AG09319 (cell line): ENCODE measurements around the gene HAS3.
"Not testable (repeated sequence)": the region's sequence is repeated elsewhere in the genome, so short reads cannot be mapped to it uniquely, and the experiment has no call there.

Experiments used
- DNase-seq: peaks from one replicate; pipeline ENCODE4 v3.0.0-alpha.2; 2010; ENCODE audit warnings: low read depth; ENCODE audit errors: extremely low read depth
- TF ChIP-seq, protein P1 (sequence below): IDR thresholded peaks from 2 replicates; pipeline ENCODE4 v1.5.1; 2011; ENCODE audit warnings: low read depth, mild to moderate bottlenecking, inconsistent platforms, low read length, moderate library complexity

Gene HAS3

DNA sequence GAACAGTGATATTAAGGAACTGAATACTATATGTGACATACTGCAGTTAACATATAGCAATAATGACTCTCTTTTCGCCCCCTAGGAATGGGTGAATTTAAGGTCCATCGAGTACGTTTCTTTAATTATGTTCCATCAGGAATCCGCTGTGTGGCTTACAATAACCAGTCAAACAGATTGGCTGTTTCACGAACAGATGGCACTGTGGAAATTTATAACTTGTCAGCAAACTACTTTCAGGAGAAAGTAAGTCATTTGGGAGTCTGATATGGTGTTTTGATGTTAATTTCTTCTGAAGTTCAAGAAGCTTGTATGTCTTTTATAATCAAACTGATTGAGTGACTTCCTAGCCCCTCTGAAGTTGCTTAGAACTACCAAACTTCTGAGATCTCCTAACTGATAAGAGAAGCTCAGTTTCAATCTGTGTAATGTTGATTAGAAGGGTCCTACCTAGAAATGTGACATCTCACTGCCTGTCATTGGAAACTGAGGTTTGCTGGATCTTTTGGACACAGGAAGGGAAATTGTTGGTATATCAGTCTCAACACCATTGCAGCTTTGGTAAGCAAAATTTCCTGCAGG is 28.0 kb downstream of the HAS3 start:
- DNase-seq: no peak
- TF ChIP-seq, protein P1, sequence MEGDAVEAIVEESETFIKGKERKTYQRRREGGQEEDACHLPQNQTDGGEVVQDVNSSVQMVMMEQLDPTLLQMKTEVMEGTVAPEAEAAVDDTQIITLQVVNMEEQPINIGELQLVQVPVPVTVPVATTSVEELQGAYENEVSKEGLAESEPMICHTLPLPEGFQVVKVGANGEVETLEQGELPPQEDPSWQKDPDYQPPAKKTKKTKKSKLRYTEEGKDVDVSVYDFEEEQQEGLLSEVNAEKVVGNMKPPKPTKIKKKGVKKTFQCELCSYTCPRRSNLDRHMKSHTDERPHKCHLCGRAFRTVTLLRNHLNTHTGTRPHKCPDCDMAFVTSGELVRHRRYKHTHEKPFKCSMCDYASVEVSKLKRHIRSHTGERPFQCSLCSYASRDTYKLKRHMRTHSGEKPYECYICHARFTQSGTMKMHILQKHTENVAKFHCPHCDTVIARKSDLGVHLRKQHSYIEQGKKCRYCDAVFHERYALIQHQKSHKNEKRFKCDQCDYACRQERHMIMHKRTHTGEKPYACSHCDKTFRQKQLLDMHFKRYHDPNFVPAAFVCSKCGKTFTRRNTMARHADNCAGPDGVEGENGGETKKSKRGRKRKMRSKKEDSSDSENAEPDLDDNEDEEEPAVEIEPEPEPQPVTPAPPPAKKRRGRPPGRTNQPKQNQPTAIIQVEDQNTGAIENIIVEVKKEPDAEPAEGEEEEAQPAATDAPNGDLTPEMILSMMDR: no peak

DNA sequence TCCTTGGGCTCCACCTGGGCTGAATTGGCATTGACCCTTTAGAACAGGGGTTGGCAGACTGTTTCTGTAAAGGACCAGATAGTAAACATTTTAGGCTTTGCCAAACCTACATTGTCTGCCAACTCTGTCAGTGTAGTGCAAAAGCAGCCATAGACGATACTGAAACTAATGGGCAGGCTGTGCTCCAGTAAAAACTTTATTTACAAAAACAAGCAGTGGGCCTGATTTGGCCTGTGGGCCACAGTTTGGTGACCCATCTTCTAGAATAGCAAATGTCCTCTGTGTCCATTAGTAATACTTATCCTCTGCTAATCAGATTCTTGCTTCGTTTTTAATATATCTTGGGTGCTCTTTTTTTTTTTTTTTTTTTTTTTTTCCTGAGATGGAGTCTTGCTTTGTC is 33.2 kb downstream of the HAS3 start:
- TF ChIP-seq, protein P1: no peak
- DNase-seq: no peak

DNA sequence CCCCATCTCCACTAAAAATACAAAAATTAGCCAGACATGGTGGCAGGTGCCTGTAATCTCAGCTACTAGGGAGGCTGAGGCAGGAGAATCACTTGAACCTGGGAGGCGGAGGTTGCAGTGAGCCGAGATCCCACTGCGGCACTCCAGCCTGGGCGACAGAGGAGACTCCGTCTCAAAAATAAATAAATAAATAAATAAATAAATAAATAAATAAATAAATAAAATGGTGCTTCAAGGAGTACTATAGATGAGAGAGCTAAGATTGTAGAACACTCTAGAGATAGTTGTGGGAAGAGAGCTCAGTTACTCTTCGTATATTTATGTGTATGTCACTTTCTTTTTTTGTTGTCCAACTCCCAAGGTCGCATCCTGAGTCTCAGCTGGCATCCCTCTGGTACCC is 34.0 kb downstream of the HAS3 start:
- DNase-seq: not testable (repeated sequence)

DNA sequence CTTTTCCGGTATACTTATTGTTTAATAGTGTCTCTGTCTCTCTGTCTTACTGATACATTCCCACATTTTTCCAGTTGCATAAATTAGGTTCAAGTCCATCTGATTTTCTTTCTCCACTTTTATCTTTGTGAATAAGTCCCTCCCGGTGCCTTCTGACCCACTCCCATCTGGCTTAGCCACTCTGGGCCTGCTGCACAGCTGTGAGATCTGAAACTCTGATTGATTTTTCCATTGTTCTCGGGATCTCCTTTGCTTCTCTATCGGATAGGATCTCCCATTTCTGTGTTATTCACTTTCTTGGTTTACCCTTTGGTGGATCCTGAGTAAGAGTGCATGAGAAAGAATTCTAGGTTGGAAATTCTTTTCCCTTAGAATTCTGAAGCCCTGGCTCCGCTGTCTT is 35.6 kb downstream of the HAS3 start:
- TF ChIP-seq, protein P1: no peak

DNA sequence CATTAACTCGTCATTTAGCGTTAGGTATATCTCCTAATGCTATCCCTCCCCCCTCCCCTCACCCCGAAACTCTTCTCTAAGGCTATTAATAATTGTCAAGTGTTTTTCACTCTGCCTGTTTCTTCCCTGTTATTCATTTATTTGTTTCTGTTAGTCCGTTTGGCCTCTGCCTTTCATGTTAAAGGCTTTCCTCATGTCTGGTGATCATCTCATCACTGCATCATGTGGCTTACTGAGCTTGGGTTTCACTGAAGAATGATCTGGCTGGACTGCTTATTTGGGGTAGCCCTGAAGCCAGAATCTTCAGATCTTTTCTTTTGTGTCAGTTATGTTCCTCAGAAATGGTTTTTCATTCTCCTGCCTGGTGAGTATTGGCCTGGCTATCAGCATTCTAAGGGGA is 36.5 kb downstream of the HAS3 start:
- TF ChIP-seq, protein P1: no peak
- DNase-seq: no peak

More for the DNA sequence above, 35.6 kb downstream of the HAS3 start:
- no peak for DNase-seq

DNA sequence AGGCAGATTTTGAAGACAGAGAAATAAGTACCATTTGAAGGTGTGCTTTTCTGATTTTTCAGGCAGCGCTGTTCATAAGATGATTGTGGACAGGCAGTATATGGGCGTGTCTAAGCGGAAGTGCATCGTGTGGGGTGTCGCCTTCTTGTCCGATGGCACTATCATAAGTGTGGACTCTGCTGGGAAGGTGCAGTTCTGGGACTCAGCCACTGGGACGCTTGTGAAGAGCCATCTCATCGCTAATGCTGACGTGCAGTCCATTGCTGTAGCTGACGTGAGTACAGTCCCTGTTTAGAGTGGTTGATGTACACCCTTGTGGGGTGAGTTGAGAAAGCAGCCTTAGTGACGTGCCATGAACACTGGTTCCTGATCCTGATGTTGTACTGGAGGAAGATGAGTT is 37.7 kb downstream of the HAS3 start:
- DNase-seq: no peak
- TF ChIP-seq, protein P1: no peak

DNA sequence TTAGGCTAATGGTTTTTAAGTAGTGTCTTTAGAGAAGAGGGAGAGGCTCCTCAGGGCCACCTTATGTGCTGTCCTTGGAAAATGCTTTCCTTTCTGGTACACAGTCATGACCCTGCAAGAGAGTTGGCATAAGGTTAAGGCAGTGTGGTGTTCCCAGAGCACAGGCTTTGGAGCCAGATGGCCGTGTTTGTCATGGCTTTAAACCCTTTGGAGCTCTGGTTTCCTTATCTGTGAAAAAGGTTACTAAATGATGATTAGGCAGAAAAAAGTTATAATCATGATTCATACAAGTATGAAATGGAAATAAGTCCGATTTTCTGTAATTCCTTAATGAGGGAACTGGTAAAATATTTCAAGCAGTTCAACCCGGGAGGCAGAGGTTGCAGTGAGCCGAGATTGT is 40.2 kb downstream of the HAS3 start:
- DNase-seq: no peak
- TF ChIP-seq, protein P1: no peak

DNA sequence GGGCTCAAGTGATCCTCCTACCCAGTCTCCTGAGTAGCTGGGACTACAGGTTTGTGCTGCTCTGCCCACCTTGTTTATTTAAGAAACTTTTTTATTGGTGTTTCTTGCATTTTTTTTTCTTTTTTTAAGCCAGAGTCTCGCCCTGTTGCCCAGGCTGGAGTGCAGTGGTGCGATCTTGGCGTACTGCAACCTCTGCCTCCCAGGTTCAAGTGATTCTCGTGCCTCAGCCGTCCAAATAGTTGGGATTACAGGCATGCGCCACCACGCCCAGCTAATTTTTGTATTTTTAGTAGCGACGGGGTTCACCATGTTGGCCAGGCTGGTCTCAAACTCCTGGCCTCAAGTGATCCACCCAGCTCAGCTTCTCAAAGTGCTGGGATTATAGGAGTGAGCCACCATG is 44.2 kb downstream of the HAS3 start:
- not testable (repeated sequence) for DNase-seq
